HepG2 (cell line): ENCODE measurements around the gene SHISA5. TPM values are rescaled to one million over a fixed set of nuclear protein-coding genes. Genes with fewer than 3 reads are reported as not detected.

ENCODE experiments used
- ARID5B ChIP-seq: IDR thresholded peaks from 2 replicates; pipeline ENCODE4 v1.4.0; 2020; ENCODE audit warnings: mild to moderate bottlenecking, missing genetic modification reagents
- ATF2 ChIP-seq: sonication (generic); formaldehyde crosslinking; IDR thresholded peaks from 2 replicates; pipeline ENCODE4 v1.4.0; 2020; ENCODE audit warnings: missing genetic modification reagents
- CBX1 ChIP-seq: IDR thresholded peaks from one replicate; pipeline ENCODE4 v1.6.1; 2016; ENCODE audit warnings: antibody characterized with exemption, low read depth
- CSRNP1 ChIP-seq: sonication (generic); formaldehyde crosslinking; IDR thresholded peaks from 2 replicates; pipeline ENCODE4 v1.8.1; 2023; ENCODE audit warnings: mild to moderate bottlenecking, missing genetic modification reagents
- HMGA1 ChIP-seq: sonication (generic); formaldehyde crosslinking; conservative IDR thresholded peaks from 2 replicates; pipeline ENCODE4 v1.4.0; 2020; ENCODE audit warnings: missing genetic modification reagents
- KLF6 ChIP-seq: IDR thresholded peaks from 2 replicates; pipeline ENCODE4 v1.8.0; 2016; ENCODE audit warnings: missing biosample characterization, missing genetic modification reagents
- MAFG ChIP-seq: sonication (generic); formaldehyde crosslinking; IDR thresholded peaks from 2 replicates; pipeline ENCODE4 v1.5.1; 2020; ENCODE audit warnings: mild to moderate bottlenecking, missing genetic modification reagents
- PPARG ChIP-seq: conservative IDR thresholded peaks from 2 replicates; pipeline ENCODE4 v1.6.1; 2016; ENCODE audit warnings: missing biosample characterization, missing genetic modification reagents
- RARA ChIP-seq: IDR thresholded peaks from 2 replicates; pipeline ENCODE4 v1.6.1; 2016; ENCODE audit warnings: missing genetic modification reagents, missing compliant biosample characterization
- TEAD3 ChIP-seq: optimal IDR thresholded peaks from 2 replicates; pipeline ENCODE3; 2016; ENCODE audit warnings: borderline replicate concordance
- TERF1 ChIP-seq: sonication (generic); formaldehyde crosslinking; IDR thresholded peaks from 2 replicates; pipeline ENCODE4 v1.8.0; 2022; ENCODE audit warnings: mild to moderate bottlenecking, missing genetic modification reagents, moderate library complexity
- ZNF687 ChIP-seq: sonication (generic); formaldehyde crosslinking; IDR thresholded peaks from 2 replicates; pipeline ENCODE4 v1.5.1; 2020; ENCODE audit warnings: mild to moderate bottlenecking, missing genetic modification reagents, moderate library complexity
- ZSCAN31 ChIP-seq: sonication (generic); formaldehyde crosslinking; IDR thresholded peaks from 2 replicates; pipeline ENCODE4 v1.5.0; 2020; ENCODE audit warnings: low read depth, mild to moderate bottlenecking, missing genetic modification reagents
- ZUFSP ChIP-seq: sonication (generic); formaldehyde crosslinking; IDR thresholded peaks from 2 replicates; pipeline ENCODE4 v1.9.0; 2021; ENCODE audit warnings: missing genetic modification reagents, mild to moderate bottlenecking, borderline replicate concordance
- polyA plus RNA-seq, 8 experiments: library from polyadenylated mRNA; depleted of rRNA in 3 of 8; stranded (reverse) in 7 of 8; unstranded in 1 of 8; fragments of >200 nt; fragmentation: Illumina TruSeq in 4 of 8; extraction: Trizol in 4 of 8; gene quantifications; 2 replicates each; pipeline versions ENCODE4 v1.2.1 to v1.2.3, GENCODE V29; 2011 to 2016; ENCODE audit warnings: low read depth in 4 of 8, missing spikeins in 1 of 8, mixed read lengths in 1 of 8; ENCODE audit not compliant: insufficient read depth in 1 of 8
- total RNA-seq, 5 experiments: library from RNA; depleted of rRNA; stranded (reverse); fragments of >200 nt; fragmentation: Illumina TruSeq; extraction: Trizol; gene quantifications; 2 replicates each; pipeline ENCODE4 v1.2.3, GENCODE V29; 2016; ENCODE audit warnings: low read depth in 1 of 5

Gene SHISA5
- total and polyA plus RNA-seq, 2 of the 13 experiments (the other 11 are each of a cell fraction or from before 2014, with no cell fraction given), result 75.8 to 91.4 TPM

- no peak for TF ChIP-seq ZNF687
- no peak for TF ChIP-seq CSRNP1
- TF ChIP-seq TEAD3 (CRISPR knock-in tag), result peak; percentile 90
- no peak for TF ChIP-seq CBX1
- no peak for TF ChIP-seq ZUFSP (CRISPR knock-in tag)
- TF ChIP-seq ARID5B (CRISPR knock-in tag), result peak; percentile 58; the same call in 1 of the 2 replicates
- no peak for TF ChIP-seq ZSCAN31 (CRISPR knock-in tag)
- TF ChIP-seq KLF6 (CRISPR knock-in tag), result no peak
- TF ChIP-seq PPARG, result no peak
- TF ChIP-seq TERF1 (CRISPR knock-in tag), result no peak
- TF ChIP-seq HMGA1 (CRISPR knock-in tag), result no peak
- TF ChIP-seq MAFG (CRISPR knock-in tag), result no peak
- TF ChIP-seq ATF2 (CRISPR knock-in tag), result 0 out of 2 replicates have a peak, but pooled peaks have one; percentile 19
- TF ChIP-seq RARA, result peak; percentile 59
Observed at GRCh38 chr3:48451270-48451669, 52.7 kb downstream of the SHISA5 start (continued).
